Tibial nerve (tissue), 4 donors: ENCODE results near the gene CDH20. TPM values are rescaled to one million over a fixed set of nuclear protein-coding genes. Genes with fewer than 3 reads are reported as not detected.

Experiments used
- DNase-seq, 2 donors: peaks; one replicate each; pipeline ENCODE4 v3.0.0-alpha.2; 2019; ENCODE audit warnings: low spot score in 2 of 2
- H3K27ac ChIP-seq, 4 donors: fragments of 200-600 bp; sonication (generic) in 3 of 4; one replicate each; pipeline ENCODE4 v1.5.1; 2017 to 2019; ENCODE audit warnings: mild to moderate bottlenecking in 1 of 4
- H3K27me3 ChIP-seq, 2 donors: fragments of 200-600 bp; sonication (generic) in 1 of 2; one replicate each; pipeline versions ENCODE4 v1.5.1 to v1.6.0; 2017 to 2019
- H3K36me3 ChIP-seq, 3 donors: fragments of 200-600 bp; sonication (generic); one replicate each; pipeline ENCODE4 v1.5.1; 2018 to 2019
- H3K4me1 ChIP-seq, 4 donors: fragments of 200-600 bp; sonication (generic) in 3 of 4; one replicate each; pipeline ENCODE4 v1.5.1; 2017 to 2019
- H3K4me3 ChIP-seq, 4 donors: fragments of 200-600 bp; sonication (generic) in 3 of 4; one replicate each; pipeline ENCODE4 v1.5.1; 2017 to 2019; ENCODE audit warnings: mild to moderate bottlenecking in 1 of 4, moderate library complexity in 1 of 4
- H3K9me3 ChIP-seq, 4 donors: fragments of 200-600 bp; sonication (generic) in 3 of 4; one replicate each; pipeline ENCODE4 v1.5.1; 2017 to 2019
- EP300 ChIP-seq, 2 donors: sonication (generic); formaldehyde crosslinking; IDR thresholded peaks; one replicate each; pipeline ENCODE4 v1.6.1; 2017; ENCODE audit warnings: antibody characterized with exemption in 2 of 2, mild to moderate bottlenecking in 1 of 2
- POLR2A ChIP-seq, 2 donors: fragments of 450-650 bp; IDR thresholded peaks; one replicate each; pipeline ENCODE4 v1.6.1; 2017; ENCODE audit warnings: antibody characterized with exemption in 2 of 2, mild to moderate bottlenecking in 2 of 2, moderate library complexity in 2 of 2
- WGBS, 2 donors: methylation state at CpG; one replicate each; pipeline ENCODE4 v1.1.5; 2018; 5-methylcytosine and 5-hydroxymethylcytosine counted together
- total RNA-seq, 4 donors: library from RNA; depleted of rRNA; stranded (reverse); fragments of >200 nt; gene quantifications; one replicate each; pipeline ENCODE4 v1.1.0, GENCODE V29; 2016
- TF ChIP-seq, protein P1 (sequence below), 5 experiments: fragments of 200-600 bp in 3 of 5; fragments of 450-650 bp in 2 of 5; sonication (generic) in 3 of 5; IDR thresholded peaks; one replicate each; pipeline ENCODE4 v1.5.1; 2016 to 2019; ENCODE audit warnings: antibody characterized with exemption in 5 of 5, mild to moderate bottlenecking in 3 of 5, moderate library complexity in 2 of 5

The CDH20 gene
- total RNA-seq, 4 donors from 2014 or later, result 0.39 to 1.0 (median 0.90) TPM; not detected in 1

DNA sequence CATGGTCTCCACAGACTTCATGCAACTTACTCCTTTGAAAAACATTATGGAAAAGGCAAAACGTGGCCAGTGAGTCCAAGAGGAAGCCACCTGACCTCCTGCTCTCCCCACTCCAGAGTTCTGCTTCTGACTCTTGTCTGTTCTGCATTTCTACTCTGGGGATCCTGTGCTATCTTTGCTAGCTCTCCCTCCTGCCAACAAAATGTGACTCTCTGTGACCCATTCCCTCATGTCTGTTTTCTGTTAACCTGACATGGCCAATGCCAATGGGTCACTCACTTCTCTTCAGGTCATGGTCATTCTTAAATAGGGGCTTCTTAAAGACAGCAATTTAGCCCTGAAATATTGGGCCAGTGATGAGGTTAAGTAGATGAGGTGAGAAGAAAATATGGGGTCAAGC, 210.3 kb downstream of the CDH20 start:
- Histone ChIP-seq H3K27ac (no peak overlapping the region), H3K27me3 (no peaks in the 10 kb centered on the region), H3K4me3 (no peak overlapping the region), H3K9me3 (no peaks in the 10 kb centered on the region), H3K36me3 (no peaks in the 10 kb centered on the region), H3K4me1 (peaks cover 0 to 5% (median 0%) of the 10 kb centered on the region in 4 donors)
- 36 to 40% methylated on average over 1 of the region's 1 CpG for WGBS, 2 donors
- TF ChIP-seq, protein P1, sequence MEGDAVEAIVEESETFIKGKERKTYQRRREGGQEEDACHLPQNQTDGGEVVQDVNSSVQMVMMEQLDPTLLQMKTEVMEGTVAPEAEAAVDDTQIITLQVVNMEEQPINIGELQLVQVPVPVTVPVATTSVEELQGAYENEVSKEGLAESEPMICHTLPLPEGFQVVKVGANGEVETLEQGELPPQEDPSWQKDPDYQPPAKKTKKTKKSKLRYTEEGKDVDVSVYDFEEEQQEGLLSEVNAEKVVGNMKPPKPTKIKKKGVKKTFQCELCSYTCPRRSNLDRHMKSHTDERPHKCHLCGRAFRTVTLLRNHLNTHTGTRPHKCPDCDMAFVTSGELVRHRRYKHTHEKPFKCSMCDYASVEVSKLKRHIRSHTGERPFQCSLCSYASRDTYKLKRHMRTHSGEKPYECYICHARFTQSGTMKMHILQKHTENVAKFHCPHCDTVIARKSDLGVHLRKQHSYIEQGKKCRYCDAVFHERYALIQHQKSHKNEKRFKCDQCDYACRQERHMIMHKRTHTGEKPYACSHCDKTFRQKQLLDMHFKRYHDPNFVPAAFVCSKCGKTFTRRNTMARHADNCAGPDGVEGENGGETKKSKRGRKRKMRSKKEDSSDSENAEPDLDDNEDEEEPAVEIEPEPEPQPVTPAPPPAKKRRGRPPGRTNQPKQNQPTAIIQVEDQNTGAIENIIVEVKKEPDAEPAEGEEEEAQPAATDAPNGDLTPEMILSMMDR (IDR thresholded peaks at IDR 0.05), result no peak
- TF ChIP-seq POLR2A (IDR thresholded peaks at IDR 0.05), result no peak
- TF ChIP-seq EP300 (IDR thresholded peaks at IDR 0.05), result no peak
- no peak for DNase-seq

DNA sequence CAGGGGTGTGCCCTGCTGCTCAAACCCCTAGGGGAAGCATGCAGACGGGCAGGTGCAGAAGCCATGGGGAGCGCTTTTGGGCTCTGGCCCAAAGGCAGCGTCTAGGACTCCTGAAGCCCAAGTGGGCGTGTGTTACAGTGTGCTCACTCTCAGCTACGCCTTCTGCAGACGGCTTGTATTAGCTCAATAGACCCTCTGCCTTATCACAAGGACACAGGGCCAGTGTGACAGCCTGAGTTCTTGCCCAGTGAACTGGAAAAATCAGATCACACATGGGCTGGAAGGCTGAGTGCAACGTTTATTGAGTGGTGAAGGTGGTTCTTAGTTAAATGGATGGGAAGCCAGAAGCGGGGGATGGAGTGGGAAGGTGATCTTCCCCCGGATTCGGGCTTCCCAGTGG, 210.9 kb downstream of the CDH20 start:
- TF ChIP-seq, protein P1 (IDR thresholded peaks at IDR 0.05), result no peak
- TF ChIP-seq EP300 (IDR thresholded peaks at IDR 0.05) (no peak), POLR2A (IDR thresholded peaks at IDR 0.05) (no peak)
- Histone ChIP-seq H3K27me3 (no peaks in the 10 kb centered on the region), H3K27ac (no peak overlapping the region), H3K36me3 (no peaks in the 10 kb centered on the region), H3K9me3 (no peaks in the 10 kb centered on the region), H3K4me1 (peaks cover 0 to 5% (median 0%) of the 10 kb centered on the region in 4 donors), H3K4me3 (no peak overlapping the region)
- 85 to 92% methylated on average over 5 to 10 of the region's 10 CpGs for WGBS, 2 donors
- DNase-seq, result no peak

DNA sequence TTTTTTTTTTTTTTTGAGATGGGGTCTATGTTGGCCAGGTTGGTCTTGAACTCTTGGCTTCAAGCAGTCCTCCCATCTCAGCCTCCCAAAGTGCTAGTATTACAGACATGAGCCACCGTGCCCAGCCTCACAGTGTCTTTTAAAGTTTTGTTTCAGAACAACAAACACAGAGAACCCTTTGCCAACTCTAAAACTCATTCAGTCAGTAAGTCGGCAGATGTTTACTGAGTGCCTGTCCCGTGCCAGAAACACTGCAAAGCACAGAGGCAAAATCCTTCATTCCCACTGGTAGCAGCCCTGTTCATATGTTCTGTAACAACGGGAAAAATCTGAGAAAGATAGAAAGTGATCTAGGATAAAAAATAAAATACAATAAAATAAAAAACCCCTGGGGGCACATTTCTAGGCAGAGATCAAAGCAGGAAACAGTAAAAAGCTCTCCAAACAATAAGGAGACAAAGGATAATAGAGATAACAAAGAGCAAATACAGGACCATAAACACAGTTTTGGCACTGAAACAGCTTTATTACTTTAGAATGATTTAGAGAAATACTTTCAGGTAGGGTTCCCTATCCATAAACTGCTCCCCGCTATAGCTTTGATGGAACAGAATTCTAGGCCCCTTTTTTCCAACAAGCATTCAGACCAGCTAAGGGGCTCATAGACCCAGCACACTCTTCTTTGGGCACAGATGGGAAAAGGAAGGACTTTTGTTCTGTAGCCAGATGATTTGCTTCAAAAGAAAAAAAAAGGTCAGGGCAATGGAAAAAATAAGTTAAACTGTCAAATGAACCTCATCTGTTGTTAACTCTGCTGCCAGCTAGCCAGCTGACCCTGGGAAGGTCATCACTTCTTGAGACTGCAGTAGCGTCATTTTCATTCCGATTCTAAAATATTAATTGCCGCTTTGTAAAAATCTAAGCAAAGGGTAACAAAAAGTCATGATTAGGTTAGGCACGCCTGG, 212.3 kb downstream of the CDH20 start:
- TF ChIP-seq POLR2A (IDR thresholded peaks at IDR 0.05) (no peak), EP300 (IDR thresholded peaks at IDR 0.05) (no peak)
- TF ChIP-seq, protein P1 (IDR thresholded peaks at IDR 0.05), result no peak
- WGBS, 2 donors, result 44 to 45% methylated on average over 9 of the region's 9 CpGs

DNA sequence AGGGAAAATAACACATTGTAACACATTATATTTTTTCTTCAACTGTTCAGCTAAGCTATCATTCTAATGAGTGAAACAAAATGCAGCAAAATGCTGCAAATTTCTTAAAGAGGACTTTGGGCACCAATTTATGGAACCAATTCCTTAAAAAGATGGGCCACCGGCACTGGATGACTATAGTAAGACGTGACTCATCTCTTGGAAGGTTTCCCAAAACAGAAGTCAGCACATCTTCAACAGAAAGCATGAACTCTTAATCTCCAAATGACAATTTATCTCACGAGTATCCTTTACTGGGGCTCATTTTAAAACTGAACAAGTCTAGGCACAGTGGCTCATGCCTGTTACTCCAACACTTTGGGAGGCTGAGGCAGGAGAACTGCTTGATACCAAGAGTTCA, 213.4 kb downstream of the CDH20 start:
- no peak overlapping the region for H3K4me3 ChIP-seq
- TF ChIP-seq EP300 (IDR thresholded peaks at IDR 0.05), result no peak
- TF ChIP-seq POLR2A (IDR thresholded peaks at IDR 0.05), result no peak
- TF ChIP-seq, protein P1 (IDR thresholded peaks at IDR 0.05), result no peak
- H3K4me1 ChIP-seq, result peaks cover 0 to 5% (median 0%) of the 10 kb centered on the region in 4 donors
- no peaks in the 10 kb centered on the region for H3K27me3 ChIP-seq
- no peaks in the 10 kb centered on the region for H3K36me3 ChIP-seq
- no peak overlapping the region for H3K27ac ChIP-seq
- 43 to 48% methylated on average over 3 of the region's 3 CpGs for WGBS, 2 donors
- DNase-seq, result peak in 1 of 2 donors; percentile 18
- no peaks in the 10 kb centered on the region for H3K9me3 ChIP-seq

More for the DNA sequence above, 212.3 kb downstream of the CDH20 start:
- Histone ChIP-seq H3K4me1 (peaks cover 0 to 5% (median 0%) of the 10 kb centered on the region in 4 donors), H3K4me3 (no peak overlapping the region), H3K27me3 (no peaks in the 10 kb centered on the region), H3K36me3 (no peaks in the 10 kb centered on the region), H3K9me3 (no peaks in the 10 kb centered on the region), H3K27ac (no peak overlapping the region)
- DNase-seq, result no peak

DNA sequence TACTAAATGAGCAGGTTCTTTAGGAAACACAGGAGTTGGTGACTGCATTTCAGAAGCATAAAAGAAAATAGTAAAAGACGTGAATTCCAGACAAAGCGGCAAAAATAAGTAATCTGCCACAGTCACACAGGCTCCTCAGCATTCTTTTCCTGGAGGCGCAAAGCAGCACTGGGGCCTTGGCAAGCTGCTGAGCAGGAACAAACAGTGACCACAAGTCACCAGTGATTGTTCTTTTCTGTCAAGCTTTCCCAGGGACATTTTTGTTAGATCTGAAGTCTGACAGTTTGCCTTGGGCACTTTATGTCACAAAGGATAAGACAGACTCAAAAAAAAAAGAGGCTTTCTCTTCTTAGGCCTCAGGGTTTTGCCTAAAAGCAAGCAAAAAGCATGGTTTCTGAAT, 216.2 kb downstream of the CDH20 start:
- H3K27me3 ChIP-seq, result no peaks in the 10 kb centered on the region
- H3K27ac ChIP-seq, result no peak overlapping the region
- peaks cover 0 to 5% (median 0%) of the 10 kb centered on the region in 4 donors for H3K4me1 ChIP-seq
- H3K4me3 ChIP-seq, result no peak overlapping the region
- no peak for DNase-seq
- H3K9me3 ChIP-seq, result no peaks in the 10 kb centered on the region
- 77 to 86% methylated on average over 3 of the region's 3 CpGs for WGBS, 2 donors
- TF ChIP-seq POLR2A (IDR thresholded peaks at IDR 0.05), result no peak
- TF ChIP-seq, protein P1 (IDR thresholded peaks at IDR 0.05), result no peak
- no peak for TF ChIP-seq EP300 (IDR thresholded peaks at IDR 0.05)
- no peaks in the 10 kb centered on the region for H3K36me3 ChIP-seq
